Neural cell (in vitro differentiated cells): ENCODE data around the gene MYO18B. TPM values are rescaled to one million over a fixed set of nuclear protein-coding genes. Genes with fewer than 3 reads are reported as not detected.

Source experiments
- H2AFZ ChIP-seq: fragments of 200-600, 300-800 bp; sonication (generic), shearing (Covaris generic); 2 replicates; pipeline ENCODE4 v1.6.0; 2014; ENCODE audit warnings: low read depth, mild to moderate bottlenecking, antibody characterized with exemption, low read length, moderate library complexity
- H3F3A ChIP-seq: fragments of 200-600 bp; shearing (Covaris generic); 2 replicates; pipeline ENCODE4 v1.6.1; 2016; ENCODE audit warnings: mild to moderate bottlenecking, moderate library complexity, mixed read lengths, antibody characterized with exemption, low read length; ENCODE audit not compliant: insufficient read depth, poor library complexity, severe bottlenecking
- H3K27ac ChIP-seq: fragments of 200-600, 300-800 bp; sonication (generic), shearing (Covaris generic); 2 replicates; pipeline ENCODE4 v1.5.1; 2014; ENCODE audit warnings: mild to moderate bottlenecking, low read length, moderate library complexity
- H3K27me3 ChIP-seq: fragments of 300-800, 200-600 bp; sonication (generic), shearing (Covaris generic); 2 replicates; pipeline ENCODE4 v1.6.0; 2014; ENCODE audit warnings: mild to moderate bottlenecking, low read depth, low read length, moderate library complexity; ENCODE audit not compliant: insufficient read depth
- H3K36me3 ChIP-seq: fragments of 300-800, 200-600 bp; sonication (generic), shearing (Covaris generic); 2 replicates; pipeline ENCODE4 v1.5.1; 2014; ENCODE audit warnings: mild to moderate bottlenecking, antibody characterized with exemption, low read length, moderate library complexity; ENCODE audit not compliant: insufficient read depth
- H3K4me2 ChIP-seq: fragments of 300-800, 200-600 bp; sonication (generic), shearing (Covaris generic); 2 replicates; pipeline ENCODE4 v1.6.0; 2014; ENCODE audit warnings: mild to moderate bottlenecking, low read length
- H3K4me3 ChIP-seq: fragments of 300-800, 200-600 bp; sonication (generic), shearing (Covaris generic); 2 replicates; pipeline ENCODE4 v1.5.1; 2014; ENCODE audit warnings: mild to moderate bottlenecking, low read length, moderate library complexity
- H3K79me2 ChIP-seq: fragments of 200-600 bp; shearing (Covaris generic); replicated peaks from 2 replicates; pipeline ENCODE4 v1.6.0; 2014; ENCODE audit warnings: mild to moderate bottlenecking, low read length, moderate library complexity; ENCODE audit not compliant: insufficient read depth
- H3K9ac ChIP-seq: fragments of 300-800, 200-600 bp; sonication (generic), shearing (Covaris generic); 2 replicates; pipeline ENCODE4 v1.6.1; 2016; ENCODE audit warnings: mild to moderate bottlenecking, low read length, mixed read lengths
- H3K9me2 ChIP-seq: fragments of 200-600 bp; shearing (Covaris generic); 2 replicates; pipeline ENCODE4 v1.6.1; 2016; ENCODE audit warnings: mild to moderate bottlenecking, low read length, mixed read lengths; ENCODE audit not compliant: insufficient read depth
- H3K9me3 ChIP-seq: fragments of 200-600, 300-800 bp; sonication (generic), shearing (Covaris generic); 2 replicates; pipeline ENCODE4 v1.6.1; 2016; ENCODE audit warnings: mild to moderate bottlenecking, mixed run types, low read length, moderate library complexity, mixed read lengths
- H4K20me1 ChIP-seq: fragments of 200-600 bp; shearing (Covaris generic); 2 replicates; pipeline ENCODE4 v1.6.1; 2016; ENCODE audit warnings: mild to moderate bottlenecking, mixed run types; ENCODE audit not compliant: insufficient read depth
- EP300 ChIP-seq: fragments of 450-650 bp; conservative IDR thresholded peaks from 2 replicates; pipeline ENCODE4 v1.6.1; 2014; ENCODE audit warnings: antibody characterized with exemption, mild to moderate bottlenecking, moderate library complexity; ENCODE audit not compliant: poor library complexity, severe bottlenecking
- EZH2 ChIP-seq: fragments of 200-600, 300-800 bp; shearing (Covaris generic), sonication (generic); IDR thresholded peaks from 2 replicates; pipeline ENCODE4 v1.6.1; 2014; ENCODE audit warnings: antibody characterized with exemption, low read length, borderline replicate concordance, mild to moderate bottlenecking; ENCODE audit not compliant: insufficient read depth, poor library complexity, severe bottlenecking
- MXI1 ChIP-seq: fragments of 450-650 bp; conservative IDR thresholded peaks from 2 replicates; pipeline ENCODE4 v1.6.1; 2014; ENCODE audit warnings: antibody characterized with exemption, mild to moderate bottlenecking; ENCODE audit not compliant: poor library complexity, severe bottlenecking
- POLR2AphosphoS5 ChIP-seq: IDR thresholded peaks from 2 replicates; pipeline ENCODE4 v1.6.1; 2012
- RAD21 ChIP-seq: fragments of 450-650 bp; conservative IDR thresholded peaks from 2 replicates; pipeline ENCODE4 v1.6.1; 2014; ENCODE audit warnings: antibody characterized with exemption, mild to moderate bottlenecking, moderate library complexity
- REST ChIP-seq: IDR thresholded peaks from 2 replicates; pipeline ENCODE4 v1.6.1; 2012; ENCODE audit warnings: borderline replicate concordance
- SMC3 ChIP-seq: fragments of 450-650 bp; conservative IDR thresholded peaks from 2 replicates; pipeline ENCODE4 v1.6.1; 2014; ENCODE audit warnings: antibody characterized with exemption, mild to moderate bottlenecking, moderate library complexity; ENCODE audit not compliant: poor library complexity
- TAF1 ChIP-seq: IDR thresholded peaks from 2 replicates; pipeline ENCODE4 v1.6.1; 2012; ENCODE audit warnings: low read depth
- polyA plus RNA-seq: library from polyadenylated mRNA; depleted of rRNA; stranded (reverse); fragments of >200 nt; gene quantifications from 2 replicates; pipeline ENCODE4 v1.2.3, GENCODE V29; 2014
- TF ChIP-seq, protein P1 (sequence below): fragments of 450-650 bp; IDR thresholded peaks from 2 replicates; pipeline ENCODE4 v1.5.1; 2014; ENCODE audit warnings: antibody characterized with exemption, mild to moderate bottlenecking, moderate library complexity; ENCODE audit not compliant: poor library complexity, severe bottlenecking

Gene MYO18B
- polyA plus RNA-seq, 1 donor from 2014 or later, result 0.71 TPM

GRCh38 chr22:25970999-25971811 lies 229.2 kb downstream of the MYO18B start:
- Histone ChIP-seq H3K36me3 (no peaks in the 10 kb centered on the region), H3K79me2 (no peaks in the 10 kb centered on the region), H3F3A (peaks cover 1% of the 10 kb centered on the region), H2AFZ (no peak overlapping the region), H3K27me3 (no peaks in the 10 kb centered on the region), H3K9me2 (no peaks in the 10 kb centered on the region), H3K4me2 (no peak overlapping the region), H4K20me1 (no peaks in the 10 kb centered on the region), H3K9me3 (no peaks in the 10 kb centered on the region), H3K9ac (peak overlapping the region; percentile 5), H3K27ac (peak overlapping the region; percentile 29), H3K4me3 (no peak overlapping the region)
- TF ChIP-seq, protein P1, sequence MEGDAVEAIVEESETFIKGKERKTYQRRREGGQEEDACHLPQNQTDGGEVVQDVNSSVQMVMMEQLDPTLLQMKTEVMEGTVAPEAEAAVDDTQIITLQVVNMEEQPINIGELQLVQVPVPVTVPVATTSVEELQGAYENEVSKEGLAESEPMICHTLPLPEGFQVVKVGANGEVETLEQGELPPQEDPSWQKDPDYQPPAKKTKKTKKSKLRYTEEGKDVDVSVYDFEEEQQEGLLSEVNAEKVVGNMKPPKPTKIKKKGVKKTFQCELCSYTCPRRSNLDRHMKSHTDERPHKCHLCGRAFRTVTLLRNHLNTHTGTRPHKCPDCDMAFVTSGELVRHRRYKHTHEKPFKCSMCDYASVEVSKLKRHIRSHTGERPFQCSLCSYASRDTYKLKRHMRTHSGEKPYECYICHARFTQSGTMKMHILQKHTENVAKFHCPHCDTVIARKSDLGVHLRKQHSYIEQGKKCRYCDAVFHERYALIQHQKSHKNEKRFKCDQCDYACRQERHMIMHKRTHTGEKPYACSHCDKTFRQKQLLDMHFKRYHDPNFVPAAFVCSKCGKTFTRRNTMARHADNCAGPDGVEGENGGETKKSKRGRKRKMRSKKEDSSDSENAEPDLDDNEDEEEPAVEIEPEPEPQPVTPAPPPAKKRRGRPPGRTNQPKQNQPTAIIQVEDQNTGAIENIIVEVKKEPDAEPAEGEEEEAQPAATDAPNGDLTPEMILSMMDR, result no peak
- TF ChIP-seq EP300 (no peak), TAF1 (no peak), SMC3 (no peak), POLR2AphosphoS5 (no peak), RAD21 (no peak), REST (no peak), MXI1 (no peak), EZH2 (no peak)

GRCh38 chr22:25972397-25972796 lies 230.4 kb downstream of the MYO18B start:
- Histone ChIP-seq H2AFZ (no peak overlapping the region), H3K9me3 (no peaks in the 10 kb centered on the region), H3F3A (no peaks in the 10 kb centered on the region), H3K36me3 (no peaks in the 10 kb centered on the region), H3K79me2 (no peaks in the 10 kb centered on the region), H3K9ac (no peak overlapping the region), H3K27ac (no peak overlapping the region), H3K4me2 (no peak overlapping the region), H3K27me3 (no peaks in the 10 kb centered on the region), H3K4me3 (no peak overlapping the region), H3K9me2 (no peaks in the 10 kb centered on the region), H4K20me1 (no peaks in the 10 kb centered on the region)
- no peak for TF ChIP-seq TAF1
- TF ChIP-seq RAD21, result no peak
- no peak for TF ChIP-seq POLR2AphosphoS5
- no peak for TF ChIP-seq MXI1
- no peak for TF ChIP-seq REST
- TF ChIP-seq EZH2, result no peak
